Heart right ventricle (tissue), 16 donors: ENCODE measurements around the gene AHNAK2. TPM values are rescaled to one million over a fixed set of nuclear protein-coding genes. Genes with fewer than 3 reads are reported as not detected.

ENCODE experiments used
- ATAC-seq, 8 donors: fragments of 200-7000 bp; cut with Tn5 transposase; one replicate each; pipeline ENCODE4 v1.9.1; 2020; ENCODE audit warnings: mild to moderate bottlenecking in 8 of 8, moderate library complexity in 8 of 8, moderate number of reproducible peaks in 1 of 8
- DNase-seq, 2 donors: peaks; one replicate each; pipeline ENCODE4 v3.0.0-alpha.2; 2020
- H3K27ac ChIP-seq, 10 donors: fragments of 200-600 bp; sonication (generic) in 2 of 10; one replicate each; pipeline versions ENCODE4 v1.5.0 to v1.8.0; 2020 to 2022; ENCODE audit warnings: mild to moderate bottlenecking in 3 of 10
- H3K27me3 ChIP-seq, 7 donors: fragments of 200-600 bp; one replicate each; pipeline ENCODE4 v1.8.0; 2021 to 2022; ENCODE audit warnings: mild to moderate bottlenecking in 2 of 7
- H3K36me3 ChIP-seq, 9 donors: fragments of 200-600 bp; sonication (generic) in 1 of 9; one replicate each; pipeline versions ENCODE4 v1.5.0 to v1.8.0; 2020 to 2022; ENCODE audit warnings: mild to moderate bottlenecking in 2 of 9
- H3K4me1 ChIP-seq, 9 donors: fragments of 200-600 bp; sonication (generic) in 1 of 9; one replicate each; pipeline versions ENCODE4 v1.5.0 to v1.8.0; 2020 to 2022; ENCODE audit warnings: mild to moderate bottlenecking in 4 of 9
- H3K4me3 ChIP-seq, 10 donors: fragments of 200-600 bp; sonication (generic) in 2 of 10; one replicate each; pipeline versions ENCODE4 v1.5.0 to v1.8.0; 2020 to 2022; ENCODE audit warnings: mild to moderate bottlenecking in 7 of 10, moderate library complexity in 2 of 10
- H3K9me3 ChIP-seq, 11 donors: fragments of 200-600 bp in 10 of 11; sonication (generic) in 2 of 11; one replicate each; pipeline versions ENCODE4 v1.5.0 to v1.8.0; 2013 to 2022; ENCODE audit warnings: mild to moderate bottlenecking in 2 of 11, control low read depth in 1 of 11, moderate library complexity in 1 of 11
- CTCF ChIP-seq, 9 donors: fragments of 200-600 bp; sonication (generic) in 2 of 9; IDR thresholded peaks; one replicate each; pipeline versions ENCODE4 v1.5.0 to v1.8.0; 2021 to 2022; ENCODE audit warnings: antibody characterized with exemption in 9 of 9, mild to moderate bottlenecking in 5 of 9, moderate library complexity in 1 of 9
- WGBS, 2 donors: extraction: QIAGEN DNeasy Blood & Tissue Kit; methylation state at CpG; one replicate each; pipeline ENCODE4 v1.1.7; 2013; ENCODE audit warnings: inconsistent platforms in 1 of 2; 5-methylcytosine and 5-hydroxymethylcytosine counted together
- intact Hi-C, 10 donors: fragments of 100-400 bp; cut with DNase I; formaldehyde crosslinking; loops; one replicate each; pipeline versions ENCODE4 v1.11.1 to v1.14.2; 2022
- polyA plus RNA-seq, 2 donors: library from polyadenylated mRNA; stranded (reverse); fragments of 200-250 nt; gene quantifications; one replicate each; pipeline ENCODE4 v1.2.3, GENCODE V29; 2013
- total RNA-seq, 10 donors: library from RNA; stranded (reverse); fragmentation: NEBNext Ultra II Directional in 3 of 10; extraction: Animal tissue kit (Norgen Biotek cat#: 25700) in 3 of 10; gene quantifications; one replicate each; pipeline versions ENCODE4 v1.2.1 to v1.2.4, GENCODE V29; 2021 to 2023
- donor health status: Arrhythmogenic right ventricular cardiomyopathy.
- donor health status: ischemic (EF 13 %, LVEDD 7.1; RV severe dilation, severe dysfunction).
- donor health status: healthy with polysubstance abuse.
- donor health status: DM: no; HTN: yes; CAD: no.
- donor health status: DM: no; HTN: no; CAD: no.
- donor health status: ischemic (EF 25% LVEDD 6.9; RV normal size, moderate dysfunction).
- donor health status: ischemic (EF 25% LVEDD 5.7; RV mildly dilated, moderate dysfunction).
- donor health status: healthy.
- donor health status: DM: yes; HTN: yes; CAD: no.
- donor health status: Ischemic cardiomyopathy.
- donor health status: ischemic (EF 35%, LVEDD 5.7; RV mildly dilated, moderate dysfunction).
- donor health status: nonischemic (EF 11% LVEDD 7.7; RV severe dilation, severe dysfunction).
- donor health status: DM: yes; HTN: yes; CAD: no.
- donor health status: PGD.
- donor health status: ischemic (EF 29% LVEDD 5.4; RV normal size, mild dysfunction).
- donor health status: nonischemic (EF 23%, LVEDD 6.1; RV moderate dilation, normal function).

The AHNAK2 gene
- total and polyA plus RNA-seq, 12 donors: 1.1 to 29.5 (median 3.1) TPM

- intact Hi-C loops: no loop called here
- no peak overlapping the region for H3K27ac ChIP-seq
- ATAC-seq (no peak), DNase-seq (no peak)
- H3K36me3 ChIP-seq: no peaks in the 10 kb centered on the region
- H3K4me3 ChIP-seq: no peak overlapping the region
- H3K4me1 ChIP-seq: no peaks in the 10 kb centered on the region
- TF ChIP-seq CTCF (IDR thresholded peaks at IDR 0.05): no peak
- 70% methylated on average over 4 of the region's 4 CpGs for WGBS, 2 donors
- H3K9me3 ChIP-seq: peaks cover 0 to 2% (median 0%) of the 10 kb centered on the region in 11 donors
- peaks cover 0 to 10% (median 0%) of the 10 kb centered on the region in 7 donors for H3K27me3 ChIP-seq
These were observed 60.2 kb downstream of the AHNAK2 start for GRCh38 chr14:104917993-104918392.

- H3K27me3 ChIP-seq: peaks cover 0 to 10% (median 0%) of the 10 kb centered on the region in 7 donors
- WGBS, 2 donors: 66 to 67% methylated on average over 9 of the region's 9 CpGs
- no peaks in the 10 kb centered on the region for H3K4me1 ChIP-seq
- no peak overlapping the region for H3K27ac ChIP-seq
- TF ChIP-seq CTCF (IDR thresholded peaks at IDR 0.05): no peak
- no peak overlapping the region for H3K4me3 ChIP-seq
- no peaks in the 10 kb centered on the region for H3K36me3 ChIP-seq
- no peak for ATAC-seq
- peaks cover 0 to 11% (median 3%) of the 10 kb centered on the region in 11 donors for H3K9me3 ChIP-seq
- intact Hi-C loops: no loop called here
- DNase-seq: no peak
These were observed 61.1 kb downstream of the AHNAK2 start for GRCh38 chr14:104917116-104917515.

GRCh38 chr14:104913435-104913834 lies 64.7 kb downstream of the AHNAK2 start:
- H3K27me3 ChIP-seq: peaks cover 0 to 19% (median 0%) of the 10 kb centered on the region in 7 donors
- WGBS, 2 donors: 53 to 69% methylated on average over 7 of the region's 7 CpGs

GRCh38 chr14:104912053-104912452 lies 66.1 kb downstream of the AHNAK2 start:
- Histone ChIP-seq H3K4me1 (no peaks in the 10 kb centered on the region), H3K36me3 (no peaks in the 10 kb centered on the region), H3K27me3 (peaks cover 0 to 19% (median 0%) of the 10 kb centered on the region in 7 donors), H3K27ac (no peak overlapping the region), H3K4me3 (no peak overlapping the region), H3K9me3 (peaks cover 0 to 23% (median 13%) of the 10 kb centered on the region in 11 donors)
- intact Hi-C loops: no loop called here
- DNase-seq (no peak), ATAC-seq (no peak)
- no peak for TF ChIP-seq CTCF (IDR thresholded peaks at IDR 0.05)
- WGBS, 2 donors: 88 to 94% methylated on average over 3 of the region's 3 CpGs

More at GRCh38 chr14:104913435-104913834, 64.7 kb downstream of the AHNAK2 start:
- H3K4me3 ChIP-seq: no peak overlapping the region
- H3K9me3 ChIP-seq: peaks cover 0 to 23% (median 13%) of the 10 kb centered on the region in 11 donors
- intact Hi-C loops: no loop called here
- ATAC-seq (peak in 2 of 8 donors; percentile 60 to 62), DNase-seq (no peak)
- no peak for TF ChIP-seq CTCF (IDR thresholded peaks at IDR 0.05)
- H3K27ac ChIP-seq: no peak overlapping the region
- no peaks in the 10 kb centered on the region for H3K36me3 ChIP-seq
- no peaks in the 10 kb centered on the region for H3K4me1 ChIP-seq
